Muscle layer of duodenum (tissue), 2 donors: ENCODE results near the gene SGCG.
A peak's percentile ranks its signal among the peaks of the same experiment; 100 is the strongest.
"Not testable (repeated sequence)": the region's sequence is repeated elsewhere in the genome, so short reads cannot be mapped to it uniquely, and the experiment has no call there.

Experiments used
- H3K27ac ChIP-seq: one replicate; pipeline ENCODE4 v1.7.0; 2013; ENCODE audit warnings: mild to moderate bottlenecking, low read length
- H3K27me3 ChIP-seq: one replicate; pipeline ENCODE4 v1.7.0; 2013; ENCODE audit warnings: low read depth, mild to moderate bottlenecking, control low read depth, low read length
- H3K36me3 ChIP-seq, 2 donors: one replicate each; pipeline ENCODE4 v1.7.0; 2013; ENCODE audit warnings: low read length in 2 of 2, control low read depth in 1 of 2, mild to moderate bottlenecking in 1 of 2; ENCODE audit not compliant: insufficient read depth in 2 of 2, control insufficient read depth in 1 of 2
- H3K4me1 ChIP-seq, 2 donors: one replicate each; pipeline ENCODE4 v1.7.0; 2013; ENCODE audit warnings: low read length in 2 of 2, mild to moderate bottlenecking in 2 of 2, control low read depth in 1 of 2, moderate library complexity in 1 of 2; ENCODE audit not compliant: insufficient read depth in 2 of 2, control insufficient read depth in 1 of 2
- H3K4me3 ChIP-seq, 2 donors: one replicate each; pipeline ENCODE4 v1.7.0; 2013; ENCODE audit warnings: low read length in 2 of 2, low read depth in 1 of 2, mild to moderate bottlenecking in 1 of 2
- H3K9me3 ChIP-seq, 2 donors: one replicate each; pipeline ENCODE4 v1.7.0; 2013; ENCODE audit warnings: low read length in 2 of 2, control low read depth in 1 of 2, mild to moderate bottlenecking in 1 of 2; ENCODE audit not compliant: control insufficient read depth in 1 of 2
- donor health status: healthy.

SGCG gene

DNA sequence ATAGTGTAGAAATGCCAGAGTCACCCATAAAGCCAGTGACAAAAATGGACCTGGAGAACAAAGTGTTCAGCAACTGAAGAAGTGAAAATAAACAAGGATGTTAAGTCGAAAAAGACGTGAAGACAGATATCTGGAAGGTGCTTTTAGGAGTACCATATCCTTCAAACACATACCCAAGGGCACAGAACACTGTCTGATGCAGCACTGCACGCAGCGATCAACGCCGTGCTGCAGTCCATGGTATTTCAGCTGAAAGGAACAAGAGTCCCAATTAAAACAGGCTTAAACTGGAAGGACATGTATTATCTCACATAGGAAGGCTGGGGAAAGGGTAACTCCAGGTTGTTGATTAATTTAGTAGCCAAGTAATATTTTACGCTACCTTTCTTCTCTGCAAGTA lies 108.2 kb downstream of the SGCG start:
- Histone ChIP-seq H3K27ac (no peak overlapping the region), H3K4me1 (no peaks in the 10 kb centered on the region), H3K9me3 (no peaks in the 10 kb centered on the region), H3K4me3 (no peak overlapping the region), H3K27me3 (no peaks in the 10 kb centered on the region), H3K36me3 (no peaks in the 10 kb centered on the region)

DNA sequence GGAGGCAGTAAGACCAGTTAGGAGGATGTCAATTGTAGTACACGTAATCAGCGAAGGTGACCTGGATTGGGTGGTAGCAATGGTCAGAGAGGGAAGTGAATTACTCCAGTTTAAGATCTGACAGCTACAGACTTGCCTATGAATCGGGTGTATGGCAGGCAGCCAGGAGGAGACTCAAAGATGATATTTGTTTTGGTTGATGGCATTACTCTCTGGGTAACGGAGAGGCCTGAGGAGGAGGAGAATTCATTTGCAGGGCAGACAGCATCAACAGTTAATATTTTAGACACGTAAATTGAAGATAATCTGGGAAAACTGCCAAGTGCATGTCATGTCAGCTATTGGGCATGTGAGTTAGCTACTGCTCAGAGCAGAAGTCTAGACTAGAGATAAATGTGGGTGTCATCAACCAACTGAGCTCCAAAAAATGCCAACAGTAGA lies 109.2 kb downstream of the SGCG start:
- no peak overlapping the region for H3K27ac ChIP-seq
- H3K27me3 ChIP-seq: no peaks in the 10 kb centered on the region
- no peaks in the 10 kb centered on the region for H3K9me3 ChIP-seq
- no peak overlapping the region for H3K4me3 ChIP-seq
- H3K4me1 ChIP-seq: no peaks in the 10 kb centered on the region
- H3K36me3 ChIP-seq: no peaks in the 10 kb centered on the region

DNA sequence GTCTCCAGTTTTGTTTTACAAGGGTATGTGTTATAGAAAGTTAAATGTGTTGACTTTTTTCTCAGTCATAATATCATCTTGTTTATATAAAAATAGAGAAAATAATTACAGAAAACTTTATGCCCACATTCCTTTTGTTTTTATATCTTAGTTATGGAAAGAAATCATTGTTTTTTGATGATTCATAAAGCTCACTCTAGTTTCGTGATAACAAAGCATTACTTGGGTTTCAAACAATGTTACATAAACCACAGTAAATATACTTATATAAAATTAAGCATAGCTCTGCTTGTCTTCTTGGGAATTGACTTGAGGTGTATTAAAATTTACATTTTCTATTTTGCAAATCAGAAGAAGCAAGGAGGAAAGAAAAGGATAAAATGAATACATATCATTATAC lies 111.8 kb downstream of the SGCG start:
- Histone ChIP-seq H3K9me3 (no peaks in the 10 kb centered on the region), H3K27me3 (no peaks in the 10 kb centered on the region), H3K36me3 (no peaks in the 10 kb centered on the region), H3K27ac (no peak overlapping the region), H3K4me3 (no peak overlapping the region), H3K4me1 (no peaks in the 10 kb centered on the region)

- not testable (repeated sequence) for H3K4me1 ChIP-seq, H3K27ac ChIP-seq, H3K36me3 ChIP-seq, H3K27me3 ChIP-seq, H3K4me3 ChIP-seq, H3K9me3 ChIP-seq
Observed at GRCh38 chr13:23314837-23315236, 134.1 kb downstream of the SGCG start.

- Histone ChIP-seq H3K4me3 (no peak overlapping the region), H3K27ac (no peak overlapping the region), H3K27me3 (no peaks in the 10 kb centered on the region), H3K36me3 (peaks cover 0 to 4% of the 10 kb centered on the region in 2 donors), H3K9me3 (no peaks in the 10 kb centered on the region), H3K4me1 (peaks cover 6 to 12% of the 10 kb centered on the region in 2 donors)
Observed at GRCh38 chr13:23319883-23320224, 139.1 kb downstream of the SGCG start.

GRCh38 chr13:23320926-23321534 lies 140.3 kb downstream of the SGCG start:
- no peaks in the 10 kb centered on the region for H3K27me3 ChIP-seq
- H3K9me3 ChIP-seq: no peaks in the 10 kb centered on the region
- H3K4me1 ChIP-seq: peaks cover 6 to 12% of the 10 kb centered on the region in 2 donors
- H3K4me3 ChIP-seq: peak overlapping the region; percentile 27 to 30
- H3K27ac ChIP-seq: peak overlapping the region; percentile 36
- H3K36me3 ChIP-seq: peaks cover 0 to 4% of the 10 kb centered on the region in 2 donors

GRCh38 chr13:23321535-23322241 lies 140.9 kb downstream of the SGCG start:
- Histone ChIP-seq H3K4me3 (peak overlapping the region; percentile 27 to 30), H3K4me1 (peaks cover 6 to 12% of the 10 kb centered on the region in 2 donors), H3K27ac (peak overlapping the region; percentile 36), H3K27me3 (no peaks in the 10 kb centered on the region), H3K36me3 (peaks cover 0 to 4% of the 10 kb centered on the region in 2 donors), H3K9me3 (no peaks in the 10 kb centered on the region)

DNA sequence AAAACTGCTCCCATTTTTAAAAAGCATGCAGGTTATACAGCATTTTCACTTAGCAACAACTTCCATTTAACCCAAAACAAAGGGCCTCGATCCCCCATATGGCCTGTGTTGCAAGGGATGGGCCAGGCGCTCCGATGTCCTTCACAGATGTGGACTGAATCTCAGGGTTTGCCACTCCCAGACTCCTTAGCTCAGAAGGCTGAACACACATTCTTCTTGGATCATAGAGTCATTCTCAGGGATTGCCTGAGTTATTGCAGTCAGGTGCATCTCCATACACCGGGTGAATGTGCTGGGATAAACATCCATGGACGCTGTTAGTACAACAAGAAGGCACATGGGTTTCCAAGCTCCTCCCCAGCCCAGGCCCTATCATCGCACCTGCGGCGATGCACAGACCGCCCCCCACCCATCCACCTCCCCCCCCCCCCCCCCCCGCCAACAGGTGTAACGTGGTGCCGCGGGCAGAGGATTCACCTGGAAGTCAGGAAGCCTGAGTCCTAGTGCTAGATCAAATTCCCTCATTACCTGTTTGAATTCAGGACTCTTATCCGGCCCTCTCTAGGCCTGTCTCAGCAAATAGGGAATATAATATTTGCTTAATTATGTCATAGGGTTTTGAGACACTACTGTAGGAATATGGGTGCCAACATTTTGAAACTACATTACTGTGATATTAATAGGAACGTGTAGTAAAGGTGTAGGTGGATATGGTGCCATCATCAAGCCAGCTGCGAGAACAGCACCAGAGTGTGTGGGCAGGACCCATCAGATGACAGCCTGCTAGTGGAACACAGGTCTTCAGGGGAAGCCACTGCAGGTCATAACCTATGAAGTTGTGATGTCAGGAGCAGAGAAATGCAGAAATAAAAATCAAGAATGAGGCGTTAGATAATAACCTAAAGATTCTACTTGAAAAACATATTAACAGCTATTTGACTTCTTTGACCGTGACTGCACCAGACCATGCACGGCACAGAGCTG lies 141.9 kb downstream of the SGCG start:
- H3K27me3 ChIP-seq: no peaks in the 10 kb centered on the region
- H3K27ac ChIP-seq: peak overlapping the region; percentile 36
- H3K4me3 ChIP-seq: no peak overlapping the region
- H3K4me1 ChIP-seq: peaks cover 6 to 12% of the 10 kb centered on the region in 2 donors
- no peaks in the 10 kb centered on the region for H3K9me3 ChIP-seq
- H3K36me3 ChIP-seq: peaks cover 0 to 4% of the 10 kb centered on the region in 2 donors

DNA sequence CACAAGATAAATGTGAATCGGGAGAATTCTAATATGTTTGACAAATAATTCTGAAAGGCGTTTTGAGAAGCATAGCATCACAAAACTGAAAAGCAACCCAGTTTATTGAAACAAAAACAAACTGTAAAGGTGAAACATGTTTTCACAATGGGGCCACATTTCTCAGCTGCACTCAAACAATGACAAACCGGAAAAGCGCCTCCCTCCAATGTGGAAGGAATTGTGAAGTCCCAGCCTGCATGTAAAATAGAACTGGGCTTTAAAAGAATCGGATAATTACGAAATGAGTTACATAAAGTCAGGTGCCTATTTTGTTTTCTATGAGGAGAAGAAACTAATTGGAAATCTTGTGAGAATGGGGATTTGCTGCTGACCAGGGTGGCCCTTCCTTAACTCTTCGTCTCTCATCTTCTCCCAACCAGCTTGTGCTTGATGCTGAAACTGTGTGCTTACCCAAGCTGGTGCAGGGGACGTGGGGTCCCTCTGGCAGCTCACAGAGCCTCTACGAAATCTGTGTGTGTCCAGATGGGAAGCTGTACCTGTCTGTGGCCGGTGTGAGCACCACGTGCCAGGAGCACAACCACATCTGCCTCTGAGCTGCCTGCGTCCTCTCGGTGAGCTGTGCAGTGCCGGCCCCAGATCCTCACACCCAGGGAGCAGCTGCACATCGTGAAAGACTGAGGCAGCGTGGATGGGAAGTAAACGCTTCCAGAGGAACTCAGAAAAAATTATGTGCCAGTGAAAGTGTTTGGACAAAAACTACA lies 143.3 kb downstream of the SGCG start:
- Histone ChIP-seq H3K4me3 (no peak overlapping the region), H3K36me3 (peaks cover 0 to 4% of the 10 kb centered on the region in 2 donors), H3K27ac (no peak overlapping the region), H3K4me1 (peaks cover 6 to 12% of the 10 kb centered on the region in 2 donors), H3K27me3 (no peaks in the 10 kb centered on the region), H3K9me3 (no peaks in the 10 kb centered on the region)

- no peaks in the 10 kb centered on the region for H3K9me3 ChIP-seq
- H3K4me3 ChIP-seq: no peak overlapping the region
- H3K27ac ChIP-seq: no peak overlapping the region
- peaks cover 0 to 4% of the 10 kb centered on the region in 2 donors for H3K36me3 ChIP-seq
- H3K27me3 ChIP-seq: no peaks in the 10 kb centered on the region
- H3K4me1 ChIP-seq: peaks cover 6 to 12% of the 10 kb centered on the region in 2 donors
Observed at GRCh38 chr13:23325191-23325590, 144.4 kb downstream of the SGCG start.
